NOMO-1 treated with DMSO at 0.1 percent for 48 hours (cell line): Measurements from ENCODE around the gene RPP25L.

Experiments used
- DNase-seq: peaks from one replicate; lab custom pipeline; 2025; ENCODE audit not compliant: unreplicated experiment; lab: John Stamatoyannopoulos, UW

Gene RPP25L

GRCh38 chr9:34588671-34589635 lies 22.9 kb downstream of the RPP25L start:
- no peak for DNase-seq

GRCh38 chr9:34587271-34587670 lies 24.6 kb downstream of the RPP25L start:
- DNase-seq = no peak

- no peak for DNase-seq
Observed at GRCh38 chr9:34585946-34586669, 25.8 kb downstream of the RPP25L start.

- no peak for DNase-seq
Observed at GRCh38 chr9:34584970-34585369, 26.9 kb downstream of the RPP25L start.

GRCh38 chr9:34582787-34583186 lies 29.1 kb downstream of the RPP25L start:
- no peak for DNase-seq

GRCh38 chr9:34581318-34581717 lies 30.6 kb downstream of the RPP25L start:
- DNase-seq = no peak

GRCh38 chr9:34580358-34580757 lies 31.5 kb downstream of the RPP25L start:
- no peak for DNase-seq

- DNase-seq = no peak
Observed at GRCh38 chr9:34579808-34580163, 32.1 kb downstream of the RPP25L start.

GRCh38 chr9:34579104-34579807 lies 32.6 kb downstream of the RPP25L start:
- no peak for DNase-seq

- DNase-seq = no peak
Observed at GRCh38 chr9:34578241-34579103, 33.4 kb downstream of the RPP25L start.

- DNase-seq = no peak
Observed at GRCh38 chr9:34577400-34578240, 34.3 kb downstream of the RPP25L start.

GRCh38 chr9:34576597-34577399 lies 35.1 kb downstream of the RPP25L start:
- no peak for DNase-seq

- DNase-seq = no peak
Observed at GRCh38 chr9:34575862-34576596, 35.9 kb downstream of the RPP25L start.

GRCh38 chr9:34575241-34575640 lies 36.7 kb downstream of the RPP25L start:
- no peak for DNase-seq

GRCh38 chr9:34574571-34574970 lies 37.3 kb downstream of the RPP25L start:
- no peak for DNase-seq

- DNase-seq = no peak
Observed at GRCh38 chr9:34573599-34574325, 38.1 kb downstream of the RPP25L start.

GRCh38 chr9:34572628-34573027 lies 39.3 kb downstream of the RPP25L start:
- DNase-seq = no peak

GRCh38 chr9:34572092-34572491 lies 39.8 kb downstream of the RPP25L start:
- no peak for DNase-seq
